T47D (cell line): ENCODE results near the gene ARL14EPL.
"Not testable (repeated sequence)": the region's sequence is repeated elsewhere in the genome, so short reads cannot be mapped to it uniquely, and the experiment has no call there.

ENCODE experiments used
- DNase-seq, 2 experiments: peaks; one replicate each; pipeline versions ENCODE4 v3.0.0 to v3.0.0-alpha.2; 2011 to 2012; ENCODE audit warnings: low read depth in 1 of 2, low spot score in 1 of 2
- JUND ChIP-seq: IDR thresholded peaks from 2 replicates; pipeline ENCODE4 v1.6.1; 2012; ENCODE audit warnings: low read depth
- in situ Hi-C: cut with HindIII; loops from 2 replicates; pipeline ENCODE4 v1.10.0; 2016; ENCODE audit warnings: low sequenced_read_pairs, low pct_unique_long_range_greater_than_20kb

The ARL14EPL gene

GRCh38 chr5:116068028-116068632 is 35.9 kb downstream of the ARL14EPL start:
- DNase-seq: peak; percentile 20 to 60
- no peak for TF ChIP-seq JUND
- in situ Hi-C loops: no loop called here

GRCh38 chr5:116071211-116071610 is 38.9 kb downstream of the ARL14EPL start:
- no peak for DNase-seq
- TF ChIP-seq JUND: no peak
- in situ Hi-C loops: no loop called here

GRCh38 chr5:116075191-116075831 is 43.0 kb downstream of the ARL14EPL start:
- in situ Hi-C loops: no loop called here
- no peak for TF ChIP-seq JUND
- no peak for DNase-seq

- no peak for DNase-seq
- in situ Hi-C loops: no loop called here
- no peak for TF ChIP-seq JUND
These were observed 44.2 kb downstream of the ARL14EPL start for GRCh38 chr5:116076496-116076895.

- in situ Hi-C loops: no loop called here
- DNase-seq: no peak
- no peak for TF ChIP-seq JUND
These were observed 45.9 kb downstream of the ARL14EPL start for GRCh38 chr5:116078199-116078598.

- in situ Hi-C loops: no loop called here
- no peak for TF ChIP-seq JUND
These were observed 52.0 kb downstream of the ARL14EPL start for GRCh38 chr5:116084287-116084691.

GRCh38 chr5:116084871-116085715 is 52.8 kb downstream of the ARL14EPL start, which contains the start of gene COMMD10:
Gene COMMD10, plus strand, starts transcription at chr5:116085025.
- peak; percentile 63 to 78 for DNase-seq
- no peak for TF ChIP-seq JUND
- in situ Hi-C loops: no loop called here

More at GRCh38 chr5:116084287-116084691, 52.0 kb downstream of the ARL14EPL start:
- DNase-seq: peak; percentile 25 to 26

- in situ Hi-C loops, DNase-seq: not testable (repeated sequence)
These were observed 54.0 kb downstream of the ARL14EPL start for GRCh38 chr5:116086309-116086708.

GRCh38 chr5:116088062-116088461 is 55.8 kb downstream of the ARL14EPL start:
- no peak for TF ChIP-seq JUND
- DNase-seq: no peak
- in situ Hi-C loops: no loop called here

- no peak for TF ChIP-seq JUND
- in situ Hi-C loops: no loop called here
- DNase-seq: no peak
These were observed 58.0 kb downstream of the ARL14EPL start for GRCh38 chr5:116090302-116090701.

GRCh38 chr5:116091416-116091815 is 59.1 kb downstream of the ARL14EPL start:
- no peak for DNase-seq
- in situ Hi-C loops: no loop called here
- no peak for TF ChIP-seq JUND

- TF ChIP-seq JUND: no peak
- DNase-seq: no peak
These were observed 65.0 kb downstream of the ARL14EPL start for GRCh38 chr5:116097301-116097700.

GRCh38 chr5:116098998-116099397 is 66.7 kb downstream of the ARL14EPL start:
- in situ Hi-C loops: no loop called here
- no peak for DNase-seq
- TF ChIP-seq JUND: no peak

More at GRCh38 chr5:116097301-116097700, 65.0 kb downstream of the ARL14EPL start:
- in situ Hi-C loops: no loop called here

GRCh38 chr5:116104941-116105340 is 72.7 kb downstream of the ARL14EPL start:
- in situ Hi-C loops, DNase-seq: not testable (repeated sequence)
